SJSA1 (cell line): ENCODE results near the gene SGCA. TPM values are rescaled to one million over a fixed set of nuclear protein-coding genes. Genes with fewer than 3 reads are reported as not detected.

Experiments
- DNase-seq, 2 experiments: peaks; one replicate each; pipeline ENCODE4 v3.0.0-alpha.2; 2015 to 2020; ENCODE audit warnings: low spot score in 2 of 2, low read depth in 1 of 2
- H3K27ac ChIP-seq: fragments of 250-450 bp; sonication (Bioruptor Pico); 2 replicates; pipeline ENCODE4 v1.5.1; 2020; ENCODE audit warnings: mild to moderate bottlenecking, moderate library complexity
- H3K27me3 ChIP-seq: fragments of 250-450 bp; sonication (Bioruptor Pico); replicated peaks from 2 replicates; pipeline ENCODE4 v1.5.1; 2020; ENCODE audit warnings: mild to moderate bottlenecking, moderate library complexity
- H3K36me3 ChIP-seq: fragments of 250-450 bp; sonication (Bioruptor Pico); 2 replicates; pipeline ENCODE4 v1.5.1; 2020; ENCODE audit warnings: mild to moderate bottlenecking
- H3K4me1 ChIP-seq: fragments of 250-450 bp; sonication (Bioruptor Pico); replicated peaks from 2 replicates; pipeline ENCODE4 v1.6.1; 2021; ENCODE audit warnings: mild to moderate bottlenecking
- H3K4me3 ChIP-seq: fragments of 250-450 bp; sonication (Bioruptor Pico); 2 replicates; pipeline ENCODE4 v1.5.1; 2020; ENCODE audit warnings: mild to moderate bottlenecking
- H3K9me3 ChIP-seq: fragments of 250-450 bp; sonication (Bioruptor Pico); replicated peaks from 2 replicates; pipeline ENCODE4 v1.5.1; 2020; ENCODE audit warnings: mild to moderate bottlenecking
- total RNA-seq: library from RNA; depleted of rRNA; stranded (reverse); fragments of >200 nt; shearing (Covaris generic); gene quantifications from 2 replicates; pipeline ENCODE4 v1.2.3, GENCODE V29; 2014

SGCA gene
- total RNA-seq, 1 experiment from 2014 or later = 2.4 TPM

- Histone ChIP-seq H3K36me3 (no peaks in the 10 kb centered on the region), H3K27ac (no peak overlapping the region), H3K27me3 (no peaks in the 10 kb centered on the region), H3K4me1 (peaks cover 84% of the 10 kb centered on the region), H3K4me3 (no peak overlapping the region), H3K9me3 (no peaks in the 10 kb centered on the region)
- DNase-seq = no peak
Measured at GRCh38 chr17:50207792-50208567, 42.2 kb downstream of the SGCA start.

- Histone ChIP-seq H3K4me1 (peaks cover 83% of the 10 kb centered on the region), H3K27ac (peak overlapping the region; percentile 98; the same call in 1 of the 2 replicates), H3K36me3 (no peaks in the 10 kb centered on the region), H3K4me3 (no peak overlapping the region), H3K9me3 (no peaks in the 10 kb centered on the region), H3K27me3 (no peaks in the 10 kb centered on the region)
- DNase-seq = no peak
Measured at GRCh38 chr17:50208611-50209061, 42.8 kb downstream of the SGCA start.

GRCh38 chr17:50209133-50209471 is 43.3 kb downstream of the SGCA start:
- H3K4me1 ChIP-seq = peaks cover 79% of the 10 kb centered on the region
- H3K4me3 ChIP-seq = no peak overlapping the region
- H3K36me3 ChIP-seq = no peaks in the 10 kb centered on the region
- peak overlapping the region; percentile 98 for H3K27ac ChIP-seq
- no peaks in the 10 kb centered on the region for H3K9me3 ChIP-seq
- no peaks in the 10 kb centered on the region for H3K27me3 ChIP-seq
- no peak for DNase-seq

- H3K27ac ChIP-seq = peak overlapping the region; percentile 98
- H3K9me3 ChIP-seq = no peaks in the 10 kb centered on the region
- peaks cover 73% of the 10 kb centered on the region for H3K4me1 ChIP-seq
- peak; percentile 99 to 100 for DNase-seq
- no peaks in the 10 kb centered on the region for H3K36me3 ChIP-seq
- H3K4me3 ChIP-seq = peak overlapping the region; percentile 8
- H3K27me3 ChIP-seq = no peaks in the 10 kb centered on the region
Measured at GRCh38 chr17:50209472-50210239, 43.9 kb downstream of the SGCA start.

GRCh38 chr17:50210240-50211225 is 44.7 kb downstream of the SGCA start:
- DNase-seq = peak; percentile 100
- H3K36me3 ChIP-seq = no peaks in the 10 kb centered on the region
- no peaks in the 10 kb centered on the region for H3K9me3 ChIP-seq
- no peaks in the 10 kb centered on the region for H3K27me3 ChIP-seq
- H3K4me1 ChIP-seq = peaks cover 64% of the 10 kb centered on the region
- H3K27ac ChIP-seq = peak overlapping the region; percentile 98
- H3K4me3 ChIP-seq = peak overlapping the region; percentile 8

GRCh38 chr17:50211249-50212120 is 45.7 kb downstream of the SGCA start:
- Histone ChIP-seq H3K4me3 (no peak overlapping the region), H3K9me3 (no peaks in the 10 kb centered on the region), H3K27me3 (no peaks in the 10 kb centered on the region), H3K36me3 (no peaks in the 10 kb centered on the region), H3K27ac (peak overlapping the region; percentile 98), H3K4me1 (peaks cover 66% of the 10 kb centered on the region)
- DNase-seq = peak in 1 of 2 experiments; percentile 47

GRCh38 chr17:50212121-50212843 is 46.5 kb downstream of the SGCA start:
- peaks cover 61% of the 10 kb centered on the region for H3K4me1 ChIP-seq
- peak overlapping the region; percentile 98 for H3K27ac ChIP-seq
- peak; percentile 84 to 88 for DNase-seq
- no peak overlapping the region for H3K4me3 ChIP-seq
- no peaks in the 10 kb centered on the region for H3K27me3 ChIP-seq
- H3K36me3 ChIP-seq = no peaks in the 10 kb centered on the region
- H3K9me3 ChIP-seq = no peaks in the 10 kb centered on the region

- peak; percentile 63 to 73 for DNase-seq
- no peak overlapping the region for H3K4me3 ChIP-seq
- H3K36me3 ChIP-seq = no peaks in the 10 kb centered on the region
- H3K4me1 ChIP-seq = peaks cover 66% of the 10 kb centered on the region
- no peaks in the 10 kb centered on the region for H3K27me3 ChIP-seq
- peak overlapping the region; percentile 98; the same call in 1 of the 2 replicates for H3K27ac ChIP-seq
- H3K9me3 ChIP-seq = no peaks in the 10 kb centered on the region
Measured at GRCh38 chr17:50213026-50214022, 47.5 kb downstream of the SGCA start.

- Histone ChIP-seq H3K4me1 (peaks cover 65% of the 10 kb centered on the region), H3K9me3 (no peaks in the 10 kb centered on the region), H3K4me3 (no peak overlapping the region), H3K27me3 (no peaks in the 10 kb centered on the region), H3K27ac (no peak overlapping the region), H3K36me3 (no peaks in the 10 kb centered on the region)
- no peak for DNase-seq
Measured at GRCh38 chr17:50214976-50215760, 49.4 kb downstream of the SGCA start.

GRCh38 chr17:50217591-50217990 is 51.8 kb downstream of the SGCA start:
- H3K36me3 ChIP-seq = no peaks in the 10 kb centered on the region
- no peaks in the 10 kb centered on the region for H3K9me3 ChIP-seq
- no peaks in the 10 kb centered on the region for H3K27me3 ChIP-seq
- no peak for DNase-seq
- H3K4me1 ChIP-seq = peaks cover 63% of the 10 kb centered on the region
- H3K27ac ChIP-seq = peak overlapping the region; percentile 97
- H3K4me3 ChIP-seq = no peak overlapping the region
